Kidney tubule cell (primary cell): ENCODE results near the gene EIF3A.
"Not testable (repeated sequence)": the region's sequence is repeated elsewhere in the genome, so short reads cannot be mapped to it uniquely, and the experiment has no call there.

Experiments
- DNase-seq: peaks from one replicate; pipeline ENCODE4 v3.0.0-alpha.2; 2018; ENCODE audit warnings: low spot score

Gene EIF3A

GRCh38 chr10:119051775-119052174 lies 28.8 kb downstream of the EIF3A start:
- no peak for DNase-seq

GRCh38 chr10:119049777-119050176 lies 30.8 kb downstream of the EIF3A start:
- DNase-seq: no peak

GRCh38 chr10:119049361-119049760 lies 31.3 kb downstream of the EIF3A start:
- no peak for DNase-seq

GRCh38 chr10:119045561-119045960 lies 35.1 kb downstream of the EIF3A start:
- DNase-seq: no peak

GRCh38 chr10:119042169-119042568 lies 38.4 kb downstream of the EIF3A start:
- DNase-seq: no peak

- DNase-seq: peak; percentile 37
Measured at GRCh38 chr10:119041326-119041725, 39.3 kb downstream of the EIF3A start.

- no peak for DNase-seq
Measured at GRCh38 chr10:119039161-119039560, 41.5 kb downstream of the EIF3A start.

- DNase-seq: no peak
Measured at GRCh38 chr10:119031496-119032059, 49.0 kb downstream of the EIF3A start.

- peak; percentile 68 for DNase-seq
Measured at GRCh38 chr10:119030421-119031250, 50.0 kb downstream of the EIF3A start.

- DNase-seq: no peak
Measured at GRCh38 chr10:119029613-119030420, 50.8 kb downstream of the EIF3A start, which contains the start of gene NANOS1. Gene NANOS1, plus strand, starts transcription at chr10:119029714. Its CDS starts 88 bp downstream, at chr10:119029802.

- DNase-seq: peak; percentile 89
Measured at GRCh38 chr10:119028900-119029612, 51.6 kb downstream of the EIF3A start.

- not testable (repeated sequence) for DNase-seq
Measured at GRCh38 chr10:119028445-119028899, 52.1 kb downstream of the EIF3A start.

- DNase-seq: no peak
Measured at GRCh38 chr10:119026301-119027110, 54.1 kb downstream of the EIF3A start.

- peak; percentile 61 for DNase-seq
Measured at GRCh38 chr10:119025776-119026175, 54.8 kb downstream of the EIF3A start.

- DNase-seq: peak; percentile 92
Measured at GRCh38 chr10:119025336-119025735, 55.3 kb downstream of the EIF3A start.

GRCh38 chr10:119024882-119025281 lies 55.7 kb downstream of the EIF3A start:
- no peak for DNase-seq

- DNase-seq: no peak
Measured at GRCh38 chr10:119023553-119023868, 57.1 kb downstream of the EIF3A start.

GRCh38 chr10:119022846-119023552 lies 57.6 kb downstream of the EIF3A start:
- peak; percentile 74 for DNase-seq

GRCh38 chr10:119020627-119020946 lies 60.0 kb downstream of the EIF3A start:
- DNase-seq: peak; percentile 62

- DNase-seq: no peak
Measured at GRCh38 chr10:119007211-119007574, 73.4 kb downstream of the EIF3A start.
